ENCODE results near the gene MEF2D. TPM values are rescaled to one million over a fixed set of nuclear protein-coding genes. Genes with fewer than 3 reads are reported as not detected.

The MEF2D gene
- total and polyA plus RNA-seq, 3 experiments from 2014 or later: 19.2 to 35.4 (median 32.9) TPM

GRCh38 chr1:156460525-156460924 lies 40.0 kb downstream of the MEF2D start:
- peaks cover 12% of the 10 kb centered on the region for H3K4me1 ChIP-seq (ENCODE audit: insufficient read depth, low read length)
- ChIA-PET CTCF (interaction anchor here (0.6 to 3.7 kb wide), 5 partner anchors 9 to 121 kb away, joined by 3 to 20 read pairs (median 6); no protein-coding TSS in a partner anchor), POLR2A (no interaction called here)
- no peak overlapping the region for H3K4me3 ChIP-seq (ENCODE audit: low read length)
- peaks cover 15 to 40% (median 35%) of the 10 kb centered on the region in 3 donors for H3K4me1 Mint-ChIP-seq
- no peaks in the 10 kb centered on the region for H3K9me3 ChIP-seq (ENCODE audit: low read length)
- no peak overlapping the region for H3K27ac ChIP-seq (ENCODE audit: low read depth, low read length)
- no peak overlapping the region for H3K4me3 Mint-ChIP-seq
- peaks cover 0 to 23% (median 8%) of the 10 kb centered on the region in 3 donors for H3K36me3 Mint-ChIP-seq
- peaks cover 6% of the 10 kb centered on the region for H3K36me3 ChIP-seq (ENCODE audit: insufficient read depth, low read length)
- H3K27me3 Mint-ChIP-seq: peaks cover 0 to 1% of the 10 kb centered on the region in 2 donors
- peak overlapping the region; percentile 9 to 77 (median 56) for H3K27ac Mint-ChIP-seq
- DNase-seq: no peak
- H3K27me3 ChIP-seq (ENCODE audit: insufficient read depth, low read length, poor library complexity, severe bottlenecking): no peaks in the 10 kb centered on the region
- H3K9me3 Mint-ChIP-seq: no peaks in the 10 kb centered on the region

- Histone ChIP-seq H3K4me3 (ENCODE audit: low read length) (no peak overlapping the region), H3K9me3 (ENCODE audit: low read length) (no peaks in the 10 kb centered on the region), H3K36me3 (ENCODE audit: insufficient read depth, low read length) (no peaks in the 10 kb centered on the region), H3K27ac (ENCODE audit: low read depth, low read length) (no peak overlapping the region), H3K4me1 (ENCODE audit: insufficient read depth, low read length) (peaks cover 12% of the 10 kb centered on the region), H3K27me3 (ENCODE audit: insufficient read depth, low read length, poor library complexity, severe bottlenecking) (no peaks in the 10 kb centered on the region)
- Mint-ChIP-seq H3K9me3 (no peaks in the 10 kb centered on the region), H3K36me3 (peaks cover 0 to 6% (median 1%) of the 10 kb centered on the region in 3 donors), H3K27me3 (peaks cover 0 to 1% of the 10 kb centered on the region in 2 donors), H3K27ac (peak overlapping the region in 7 of 8 donors; percentile 84 to 99 (median 92)), H3K4me1 (peaks cover 12 to 22% (median 17%) of the 10 kb centered on the region in 3 donors), H3K4me3 (peak overlapping the region in 2 of 7 donors; percentile 34 to 55)
- ChIA-PET POLR2A (interaction anchor here (0.6 to 3.8 kb wide), 4 partner anchors 39 to 118 kb away, joined by 3 to 24 read pairs (median 12); partner anchors contain the start of gene MEF2D), CTCF (interaction anchor here (0.7 to 3.7 kb wide), 5 partner anchors 12 to 151 kb away, joined by 3 to 20 read pairs (median 16); partner anchors contain the start of gene MEF2D)
- DNase-seq: no peak
Observed at GRCh38 chr1:156458181-156458503, 42.4 kb downstream of the MEF2D start.

DNA sequence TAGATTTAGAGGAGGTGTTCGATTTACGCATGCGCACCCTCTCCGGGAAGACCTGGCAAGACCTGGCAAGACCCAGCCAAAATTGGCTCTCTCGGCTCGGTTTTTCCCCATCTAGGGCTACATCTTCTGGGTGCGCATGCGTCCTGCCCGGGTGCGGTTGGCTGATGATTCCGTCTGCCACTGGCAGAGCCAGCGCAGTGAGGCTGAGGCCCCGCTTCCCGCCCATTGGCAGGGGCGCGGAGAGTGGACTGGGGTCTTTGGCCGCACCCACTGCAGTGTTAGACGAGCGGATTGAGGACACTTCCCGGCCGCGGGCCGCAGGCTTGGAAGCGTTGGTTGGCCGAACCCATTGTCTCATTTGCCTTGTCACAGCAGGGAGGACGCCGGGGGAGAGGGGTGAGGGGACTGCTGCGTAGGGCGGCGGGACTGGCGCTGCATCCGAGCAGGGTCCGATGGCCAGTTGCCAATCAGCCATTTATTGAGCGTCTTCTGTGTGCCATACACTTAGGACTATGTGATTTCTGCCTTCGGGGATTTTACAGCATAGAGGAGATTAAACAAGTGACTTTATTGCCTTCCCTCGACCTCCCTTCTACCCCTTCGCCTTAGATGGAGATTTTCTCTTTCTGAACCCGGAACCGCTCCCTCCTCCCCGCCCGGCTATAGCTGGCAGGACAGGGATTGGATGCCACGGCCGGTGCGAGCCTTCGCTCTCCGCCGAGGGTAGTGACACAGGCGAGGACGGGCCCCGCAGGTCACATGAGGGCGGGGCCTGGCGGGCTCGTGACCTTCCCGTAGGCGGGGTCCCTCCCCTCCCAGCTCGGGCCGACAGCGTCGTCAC lies 43.7 kb downstream of the MEF2D start:
- CTCF ChIA-PET: interaction anchor here (0.7 to 3.7 kb wide), 16 partner anchors 10 to 151 kb away, joined by 3 to 20 read pairs (median 3); partner anchors contain the start of genes GPATCH4, MEF2D and NAXE
- peaks cover 0 to 1% of the 10 kb centered on the region in 2 donors for H3K27me3 Mint-ChIP-seq
- H3K36me3 ChIP-seq (ENCODE audit: insufficient read depth, low read length): no peaks in the 10 kb centered on the region
- no peaks in the 10 kb centered on the region for H3K9me3 Mint-ChIP-seq
- POLR2A ChIA-PET: interaction anchor here (0.5 to 3.8 kb wide), 10 partner anchors 12 to 145 kb away, joined by 3 to 24 read pairs (median 4); partner anchors contain the start of genes GPATCH4, MEF2D and NAXE
- peak overlapping the region; percentile 98 to 100 (median 99) for H3K27ac Mint-ChIP-seq
- peaks cover 0 to 6% (median 1%) of the 10 kb centered on the region in 3 donors for H3K36me3 Mint-ChIP-seq
- no peaks in the 10 kb centered on the region for H3K27me3 ChIP-seq (ENCODE audit: insufficient read depth, low read length, poor library complexity, severe bottlenecking)
- DNase-seq: peak; percentile 93 to 99 (median 96)
- peak overlapping the region; percentile 99 for H3K27ac ChIP-seq (ENCODE audit: low read depth, low read length)
- H3K4me3 Mint-ChIP-seq: peak overlapping the region; percentile 91 to 97 (median 95)
- peaks cover 12% of the 10 kb centered on the region for H3K4me1 ChIP-seq (ENCODE audit: insufficient read depth, low read length)
- no peaks in the 10 kb centered on the region for H3K9me3 ChIP-seq (ENCODE audit: low read length)
- peak overlapping the region; percentile 100 for H3K4me3 ChIP-seq (ENCODE audit: low read length)
- H3K4me1 Mint-ChIP-seq: peaks cover 12 to 20% (median 17%) of the 10 kb centered on the region in 3 donors

- peak overlapping the region in 2 of 7 donors; percentile 44 to 64 for H3K4me3 Mint-ChIP-seq
- Histone ChIP-seq H3K36me3 (ENCODE audit: insufficient read depth, low read length) (no peaks in the 10 kb centered on the region), H3K9me3 (ENCODE audit: low read length) (no peaks in the 10 kb centered on the region), H3K27ac (ENCODE audit: low read depth, low read length) (no peak overlapping the region), H3K4me3 (ENCODE audit: low read length) (no peak overlapping the region), H3K27me3 (ENCODE audit: insufficient read depth, low read length, poor library complexity, severe bottlenecking) (no peaks in the 10 kb centered on the region), H3K4me1 (ENCODE audit: insufficient read depth, low read length) (peaks cover 12% of the 10 kb centered on the region)
- ChIA-PET POLR2A (interaction anchor here (3.8 kb wide), 1 partner anchor 49 kb away, joined by 24 read pairs; no protein-coding TSS in a partner anchor), CTCF (interaction anchor here (0.9 to 2.0 kb wide), 7 partner anchors 9 to 139 kb away, joined by 3 to 12 read pairs (median 3); partner anchors contain the start of gene MEF2D)
- peaks cover 12 to 20% (median 17%) of the 10 kb centered on the region in 3 donors for H3K4me1 Mint-ChIP-seq
- H3K9me3 Mint-ChIP-seq: no peaks in the 10 kb centered on the region
- H3K27ac Mint-ChIP-seq: peak overlapping the region in 2 of 8 donors; percentile 59 to 98
- H3K27me3 Mint-ChIP-seq: peaks cover 0 to 4% of the 10 kb centered on the region in 2 donors
- H3K36me3 Mint-ChIP-seq: peaks cover 0 to 6% (median 1%) of the 10 kb centered on the region in 3 donors
- no peak for DNase-seq
Observed at GRCh38 chr1:156455362-156455761, 45.2 kb downstream of the MEF2D start.

GRCh38 chr1:156452907-156453306 lies 47.7 kb downstream of the MEF2D start:
- CTCF ChIA-PET: interaction anchor here (1.4 to 1.8 kb wide), 2 partner anchors 67 kb away, joined by 6 to 7 read pairs; no protein-coding TSS in a partner anchor
- POLR2A ChIA-PET: no interaction called here
- Histone ChIP-seq H3K36me3 (ENCODE audit: insufficient read depth, low read length) (no peaks in the 10 kb centered on the region), H3K4me1 (ENCODE audit: insufficient read depth, low read length) (peaks cover 12% of the 10 kb centered on the region), H3K27ac (ENCODE audit: low read depth, low read length) (no peak overlapping the region), H3K9me3 (ENCODE audit: low read length) (no peaks in the 10 kb centered on the region), H3K4me3 (ENCODE audit: low read length) (no peak overlapping the region), H3K27me3 (ENCODE audit: insufficient read depth, low read length, poor library complexity, severe bottlenecking) (peaks cover 3% of the 10 kb centered on the region)
- H3K27me3 Mint-ChIP-seq: peaks cover 6 to 7% of the 10 kb centered on the region in 2 donors
- peaks cover 12 to 17% (median 17%) of the 10 kb centered on the region in 3 donors for H3K4me1 Mint-ChIP-seq
- no peak for DNase-seq
- H3K9me3 Mint-ChIP-seq: no peaks in the 10 kb centered on the region
- peaks cover 0 to 6% (median 0%) of the 10 kb centered on the region in 3 donors for H3K36me3 Mint-ChIP-seq
- H3K27ac Mint-ChIP-seq: no peak overlapping the region
- no peak overlapping the region for H3K4me3 Mint-ChIP-seq

DNA sequence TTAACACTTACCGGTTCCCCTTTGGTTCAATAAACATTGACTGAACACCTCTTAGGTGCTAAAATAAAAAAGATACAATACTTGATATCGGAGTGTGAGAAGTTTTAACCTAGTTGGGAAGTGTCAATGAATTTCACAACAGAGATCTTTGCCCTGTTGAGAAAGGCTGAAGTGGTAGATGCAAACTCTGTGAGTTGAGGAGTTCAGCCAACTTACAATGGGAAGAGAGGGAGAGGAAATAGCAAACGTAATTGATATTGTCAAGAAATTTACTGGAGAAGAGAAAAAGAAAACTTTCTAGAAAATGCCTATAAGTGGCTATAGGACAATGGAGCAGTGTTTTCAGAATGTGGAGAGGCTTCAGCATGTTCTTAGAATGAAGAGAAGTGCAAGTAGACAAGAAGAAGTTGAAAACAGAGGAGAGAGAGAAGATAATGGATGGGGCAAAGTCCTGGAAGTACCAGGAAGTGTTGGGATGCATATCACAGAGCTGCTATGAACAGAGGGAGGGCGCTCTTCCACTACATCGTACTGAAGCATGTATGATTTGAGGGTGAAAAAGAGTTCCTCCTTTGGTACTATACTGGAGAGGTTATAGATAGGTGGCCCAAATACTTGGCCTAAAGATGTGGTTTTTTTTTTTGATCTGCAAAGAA lies 48.9 kb downstream of the MEF2D start:
- H3K27me3 ChIP-seq (ENCODE audit: insufficient read depth, low read length, poor library complexity, severe bottlenecking): peaks cover 3% of the 10 kb centered on the region
- ChIA-PET POLR2A (no interaction called here), CTCF (interaction anchor here (0.6 to 3.7 kb wide), 4 partner anchors 10 to 169 kb away, joined by 3 to 29 read pairs (median 5); no protein-coding TSS in a partner anchor)
- no peak for DNase-seq
- no peaks in the 10 kb centered on the region for H3K9me3 ChIP-seq (ENCODE audit: low read length)
- Mint-ChIP-seq H3K4me1 (peaks cover 5 to 6% (median 6%) of the 10 kb centered on the region in 3 donors), H3K36me3 (peaks cover 0 to 1% (median 0%) of the 10 kb centered on the region in 3 donors), H3K27me3 (peaks cover 6 to 14% of the 10 kb centered on the region in 2 donors), H3K4me3 (peak overlapping the region in 1 of 7 donors; percentile 44), H3K9me3 (no peaks in the 10 kb centered on the region), H3K27ac (no peak overlapping the region)
- H3K36me3 ChIP-seq (ENCODE audit: insufficient read depth, low read length): no peaks in the 10 kb centered on the region
- H3K4me3 ChIP-seq (ENCODE audit: low read length): no peak overlapping the region
- no peak overlapping the region for H3K27ac ChIP-seq (ENCODE audit: low read depth, low read length)
- peaks cover 5% of the 10 kb centered on the region for H3K4me1 ChIP-seq (ENCODE audit: insufficient read depth, low read length)

DNA sequence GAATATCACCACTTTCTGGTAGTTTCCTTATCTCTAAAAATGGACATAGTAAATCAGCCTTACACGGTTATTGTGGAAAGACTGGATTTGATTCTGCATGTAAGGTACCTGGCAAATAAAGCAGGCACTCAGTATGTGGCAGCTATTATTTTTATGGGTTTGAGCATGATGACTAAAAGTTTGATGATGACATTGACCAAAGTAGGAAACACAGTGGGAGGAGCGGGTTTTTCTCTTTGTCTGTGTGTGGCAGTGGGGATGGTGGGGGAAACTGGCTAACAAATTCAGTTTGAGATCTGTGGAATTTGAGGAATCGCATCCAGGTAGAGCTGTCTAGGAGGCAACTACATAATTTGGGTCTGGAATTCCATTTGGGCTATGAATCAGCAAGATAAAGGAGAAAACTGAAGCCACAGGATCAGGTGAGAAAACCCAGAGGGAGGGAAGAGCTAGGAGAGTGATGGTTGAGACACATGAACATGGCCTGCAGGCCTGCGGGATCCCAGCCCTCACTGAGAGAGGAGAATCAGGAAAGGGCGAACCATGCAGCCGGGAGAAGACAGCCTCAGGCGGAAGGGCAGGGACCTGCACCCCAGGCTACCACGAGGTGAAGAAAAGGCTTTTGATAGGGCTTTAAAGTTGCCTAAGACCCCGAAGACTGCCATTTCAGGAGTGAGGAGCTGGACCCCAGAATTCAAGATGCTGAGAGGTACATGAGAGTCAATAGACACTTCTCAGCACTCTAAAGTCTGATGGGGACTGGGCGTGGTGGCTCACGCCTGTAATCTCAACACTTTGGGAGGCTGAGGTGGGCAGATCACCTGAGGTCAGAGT lies 52.2 kb downstream of the MEF2D start:
- H3K27me3 Mint-ChIP-seq: peaks cover 17 to 40% of the 10 kb centered on the region in 2 donors
- no peak overlapping the region for H3K4me3 Mint-ChIP-seq
- H3K4me1 Mint-ChIP-seq: peaks cover 4 to 6% (median 6%) of the 10 kb centered on the region in 3 donors
- DNase-seq: no peak
- Histone ChIP-seq H3K36me3 (ENCODE audit: insufficient read depth, low read length) (no peaks in the 10 kb centered on the region), H3K27ac (ENCODE audit: low read depth, low read length) (no peak overlapping the region), H3K9me3 (ENCODE audit: low read length) (no peaks in the 10 kb centered on the region), H3K4me3 (ENCODE audit: low read length) (no peak overlapping the region), H3K27me3 (ENCODE audit: insufficient read depth, low read length, poor library complexity, severe bottlenecking) (peaks cover 20% of the 10 kb centered on the region), H3K4me1 (ENCODE audit: insufficient read depth, low read length) (peaks cover 6% of the 10 kb centered on the region)
- no peaks in the 10 kb centered on the region for H3K9me3 Mint-ChIP-seq
- no peaks in the 10 kb centered on the region for H3K36me3 Mint-ChIP-seq
- POLR2A ChIA-PET: no interaction called here
- H3K27ac Mint-ChIP-seq: no peak overlapping the region
- CTCF ChIA-PET: interaction anchor here (0.7 to 3.7 kb wide), 2 partner anchors 62 to 156 kb away, joined by 3 to 29 read pairs; no protein-coding TSS in a partner anchor

Measured in CD8-positive, alpha-beta memory T cell (primary cell).